ENCODE measurements around the gene SPHKAP.

SPHKAP gene

DNA sequence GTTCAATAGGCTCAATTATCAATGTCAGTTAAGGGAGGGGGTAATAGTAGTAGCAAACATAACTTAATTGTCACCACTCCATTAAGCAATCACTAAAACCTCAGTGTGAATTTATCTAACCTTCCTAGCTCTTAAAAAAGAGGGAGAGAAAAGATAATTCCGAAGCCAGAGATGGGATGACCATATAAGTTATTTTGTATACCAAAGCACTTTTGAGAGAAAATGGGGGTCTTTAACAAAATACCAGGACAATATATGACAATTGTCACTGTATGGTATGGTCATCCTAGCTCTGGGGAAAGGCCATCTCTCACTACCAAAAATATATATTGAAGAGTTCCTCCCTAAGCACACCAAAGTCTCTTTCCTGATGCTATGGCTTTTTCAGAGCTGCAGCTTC, 55.1 kb downstream of the SPHKAP start:
- DNase-seq (ENCODE audit: low read depth): no peak
- H3K4me3 ChIP-seq (ENCODE audit: low read length): no peak overlapping the region
- TF ChIP-seq, protein P1, sequence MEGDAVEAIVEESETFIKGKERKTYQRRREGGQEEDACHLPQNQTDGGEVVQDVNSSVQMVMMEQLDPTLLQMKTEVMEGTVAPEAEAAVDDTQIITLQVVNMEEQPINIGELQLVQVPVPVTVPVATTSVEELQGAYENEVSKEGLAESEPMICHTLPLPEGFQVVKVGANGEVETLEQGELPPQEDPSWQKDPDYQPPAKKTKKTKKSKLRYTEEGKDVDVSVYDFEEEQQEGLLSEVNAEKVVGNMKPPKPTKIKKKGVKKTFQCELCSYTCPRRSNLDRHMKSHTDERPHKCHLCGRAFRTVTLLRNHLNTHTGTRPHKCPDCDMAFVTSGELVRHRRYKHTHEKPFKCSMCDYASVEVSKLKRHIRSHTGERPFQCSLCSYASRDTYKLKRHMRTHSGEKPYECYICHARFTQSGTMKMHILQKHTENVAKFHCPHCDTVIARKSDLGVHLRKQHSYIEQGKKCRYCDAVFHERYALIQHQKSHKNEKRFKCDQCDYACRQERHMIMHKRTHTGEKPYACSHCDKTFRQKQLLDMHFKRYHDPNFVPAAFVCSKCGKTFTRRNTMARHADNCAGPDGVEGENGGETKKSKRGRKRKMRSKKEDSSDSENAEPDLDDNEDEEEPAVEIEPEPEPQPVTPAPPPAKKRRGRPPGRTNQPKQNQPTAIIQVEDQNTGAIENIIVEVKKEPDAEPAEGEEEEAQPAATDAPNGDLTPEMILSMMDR (IDR thresholded peaks at IDR 0.05; ENCODE audit: insufficient read depth, low read depth, low read length, missing control alignments): no peak

DNA sequence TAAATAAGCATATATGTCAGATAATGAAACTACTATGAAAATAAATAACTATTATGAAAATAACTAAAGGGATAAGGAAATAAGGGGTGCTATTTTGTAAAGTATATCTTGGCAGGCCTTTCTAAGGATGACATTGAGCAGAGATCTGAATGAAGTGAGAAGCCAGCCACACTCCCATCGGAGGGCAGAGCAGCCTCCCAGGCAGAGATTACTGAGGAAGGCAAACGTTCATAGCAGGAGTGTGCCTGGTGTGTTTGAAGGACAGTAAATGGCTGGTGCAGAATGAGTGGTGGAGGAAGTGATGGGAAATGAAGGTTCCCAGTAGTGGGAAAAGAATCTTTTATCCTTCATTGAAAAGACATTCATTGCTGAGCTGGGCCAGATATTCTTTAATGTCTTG, 62.5 kb downstream of the SPHKAP start:
- no peak for DNase-seq (ENCODE audit: low read depth)
- TF ChIP-seq, protein P1 (IDR thresholded peaks at IDR 0.05; ENCODE audit: insufficient read depth, low read depth, low read length, missing control alignments): no peak
- no peak overlapping the region for H3K4me3 ChIP-seq (ENCODE audit: low read length)

DNA sequence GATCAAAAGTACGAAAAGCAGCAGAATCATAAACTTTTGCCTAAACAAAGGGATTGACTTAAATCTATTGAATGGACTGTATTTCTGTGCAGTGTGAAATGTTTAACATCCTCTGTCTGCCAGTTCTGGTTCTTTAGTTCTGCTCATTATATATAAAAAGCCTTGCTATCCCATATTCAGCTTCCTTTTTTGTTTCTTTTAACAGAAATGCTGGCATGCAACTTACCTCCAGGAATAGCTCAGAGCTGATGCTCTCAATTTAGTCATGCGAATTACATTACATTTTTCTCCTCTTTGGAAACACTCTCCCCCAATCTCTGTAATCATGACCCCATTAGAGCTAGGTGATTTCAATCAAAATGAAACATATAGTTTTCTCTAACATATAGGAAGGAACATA, 73.6 kb downstream of the SPHKAP start:
- TF ChIP-seq, protein P1 (IDR thresholded peaks at IDR 0.05; ENCODE audit: insufficient read depth, low read depth, low read length, missing control alignments): no peak
- H3K4me3 ChIP-seq (ENCODE audit: low read length): no peak overlapping the region
- DNase-seq (ENCODE audit: low read depth): no peak

DNA sequence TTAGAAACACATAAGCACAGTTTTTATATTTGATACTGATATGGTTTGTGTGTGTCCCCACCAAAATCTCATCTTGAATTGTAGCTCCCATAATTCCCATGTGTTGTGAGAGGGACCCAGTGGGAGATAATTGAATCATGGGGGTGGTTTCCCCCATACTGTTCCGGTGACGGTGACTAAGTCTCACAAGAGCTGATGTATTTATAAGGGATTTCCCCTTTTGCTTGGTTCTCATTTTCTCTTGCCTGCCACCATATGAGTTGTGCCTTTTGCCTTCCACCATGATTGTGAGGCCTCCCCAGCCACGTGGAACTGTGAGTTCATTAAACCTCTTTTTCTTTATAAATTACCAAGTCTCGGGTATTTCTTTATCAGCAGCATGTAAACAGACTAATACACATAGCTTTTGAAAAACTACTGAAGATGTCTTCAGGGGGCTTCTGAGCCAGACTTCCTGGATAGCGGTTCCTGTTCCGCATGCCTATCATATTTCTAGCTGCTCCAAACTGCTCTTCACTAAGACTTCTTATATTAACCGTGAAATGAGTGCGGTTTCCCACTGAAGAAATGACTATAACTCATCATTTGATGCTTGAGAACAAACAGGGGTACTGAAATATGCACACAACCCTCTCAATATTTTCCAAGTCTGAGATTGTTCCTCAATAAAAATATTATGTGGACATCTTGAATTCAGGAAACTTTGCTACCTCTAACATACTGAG, 75.8 kb downstream of the SPHKAP start:
- DNase-seq (ENCODE audit: low read depth): no peak
- TF ChIP-seq, protein P1 (IDR thresholded peaks at IDR 0.05; ENCODE audit: insufficient read depth, low read depth, low read length, missing control alignments): no peak
- H3K4me3 ChIP-seq (ENCODE audit: low read length): no peak overlapping the region

DNA sequence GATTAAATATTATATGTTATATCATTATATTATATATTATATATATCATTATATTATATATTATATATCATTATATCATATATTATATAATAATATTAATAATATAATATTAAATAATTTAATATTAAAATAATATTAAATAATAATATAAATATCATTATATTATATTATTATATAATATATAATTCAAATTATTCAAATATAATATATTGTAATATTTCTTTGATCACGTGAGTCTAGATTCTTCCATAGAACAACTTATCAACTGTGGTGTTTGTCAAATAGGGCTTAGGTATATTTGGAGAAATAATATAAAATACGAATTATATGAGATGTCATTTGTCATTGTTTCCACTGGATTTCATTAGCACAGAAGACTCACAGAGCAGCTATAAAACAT, 77.3 kb downstream of the SPHKAP start:
- TF ChIP-seq, protein P1 (IDR thresholded peaks at IDR 0.05; ENCODE audit: insufficient read depth, low read depth, low read length, missing control alignments): no peak
- no peak overlapping the region for H3K4me3 ChIP-seq (ENCODE audit: low read length)
- DNase-seq (ENCODE audit: low read depth): no peak

DNA sequence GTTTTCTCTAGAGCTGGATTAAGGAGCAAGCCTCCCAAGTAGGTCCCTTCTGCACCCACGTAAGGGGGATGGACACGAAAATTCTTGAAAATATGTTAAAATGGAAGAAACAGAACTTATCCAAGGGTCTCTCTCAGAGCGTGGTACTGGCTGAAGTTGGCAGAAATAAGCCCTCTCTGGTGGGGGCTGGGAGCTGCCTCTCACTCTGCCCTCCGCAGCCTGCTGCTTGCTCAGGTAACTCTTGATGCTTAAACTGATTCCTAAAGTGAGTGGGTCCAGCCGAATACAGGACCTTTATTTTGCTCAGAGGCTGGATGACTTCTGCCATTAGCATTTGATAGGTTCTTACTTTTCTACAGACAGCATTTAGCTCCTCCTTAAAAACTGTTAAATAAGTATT, 78.1 kb downstream of the SPHKAP start:
- TF ChIP-seq, protein P1 (IDR thresholded peaks at IDR 0.05; ENCODE audit: insufficient read depth, low read depth, low read length, missing control alignments): no peak
- H3K4me3 ChIP-seq (ENCODE audit: low read length): no peak overlapping the region
- no peak for DNase-seq (ENCODE audit: low read depth)

DNA sequence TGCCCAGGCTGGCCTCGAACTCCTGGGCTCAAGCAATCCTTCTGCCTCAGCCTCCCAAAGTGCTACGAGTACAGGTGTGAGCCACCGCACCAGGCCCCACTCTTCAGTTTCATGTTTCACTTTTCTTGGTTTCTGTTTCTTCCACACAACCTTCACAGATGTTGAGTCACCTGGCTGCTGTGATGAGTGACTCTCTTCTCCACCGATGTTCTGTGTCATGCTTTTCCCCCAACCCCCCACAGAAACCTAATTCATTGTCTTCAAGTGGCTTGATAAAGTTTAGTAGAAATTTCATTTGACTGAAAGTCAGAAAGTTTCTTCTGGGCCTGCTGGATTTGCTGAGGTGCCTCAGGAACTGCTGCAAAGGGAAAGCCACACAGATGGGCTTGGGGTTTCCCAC, 78.5 kb downstream of the SPHKAP start:
- TF ChIP-seq, protein P1 (IDR thresholded peaks at IDR 0.05; ENCODE audit: insufficient read depth, low read depth, low read length, missing control alignments): no peak
- peak; percentile 27 for DNase-seq (ENCODE audit: low read depth)

More for the DNA sequence above, 78.5 kb downstream of the SPHKAP start:
- no peak overlapping the region for H3K4me3 ChIP-seq (ENCODE audit: low read length)

All from epithelial cell of esophagus (primary cell).